MV-4-11 (cell line): ENCODE data around the gene ADGRB2.

Source experiments
- DNase-seq: peaks from one replicate; lab custom pipeline; 2025; lab: John Stamatoyannopoulos, UW

The ADGRB2 gene

GRCh38 chr1:31697369-31697984 is 66.7 kb downstream of the ADGRB2 start:
- DNase-seq, result no peak

GRCh38 chr1:31696242-31696641 is 67.9 kb downstream of the ADGRB2 start:
- no peak for DNase-seq

GRCh38 chr1:31695327-31695726 is 68.8 kb downstream of the ADGRB2 start:
- no peak for DNase-seq

GRCh38 chr1:31694964-31695313 is 69.2 kb downstream of the ADGRB2 start:
- DNase-seq, result no peak

GRCh38 chr1:31694069-31694963 is 69.8 kb downstream of the ADGRB2 start:
- no peak for DNase-seq

GRCh38 chr1:31693231-31693630 is 70.9 kb downstream of the ADGRB2 start:
- DNase-seq, result no peak

GRCh38 chr1:31691951-31692350 is 72.2 kb downstream of the ADGRB2 start:
- DNase-seq, result no peak

GRCh38 chr1:31691446-31691845 is 72.7 kb downstream of the ADGRB2 start:
- DNase-seq, result no peak

- DNase-seq, result no peak
Measured at GRCh38 chr1:31690921-31691320, 73.2 kb downstream of the ADGRB2 start.

- peak; percentile 15 for DNase-seq
Measured at GRCh38 chr1:31689854-31690253, 74.3 kb downstream of the ADGRB2 start.

GRCh38 chr1:31689379-31689778 is 74.8 kb downstream of the ADGRB2 start:
- no peak for DNase-seq

- no peak for DNase-seq
Measured at GRCh38 chr1:31688233-31688918, 75.8 kb downstream of the ADGRB2 start.

GRCh38 chr1:31687601-31688000 is 76.5 kb downstream of the ADGRB2 start:
- no peak for DNase-seq

- DNase-seq, result no peak
Measured at GRCh38 chr1:31685795-31686194, 78.3 kb downstream of the ADGRB2 start.

GRCh38 chr1:31683997-31684396 is 80.1 kb downstream of the ADGRB2 start:
- DNase-seq, result no peak

- DNase-seq, result no peak
Measured at GRCh38 chr1:31681415-31681814, 82.7 kb downstream of the ADGRB2 start.

GRCh38 chr1:31679676-31680230 is 84.4 kb downstream of the ADGRB2 start:
- no peak for DNase-seq

GRCh38 chr1:31679091-31679490 is 85.0 kb downstream of the ADGRB2 start:
- no peak for DNase-seq

- no peak for DNase-seq
Measured at GRCh38 chr1:31678681-31679080, 85.5 kb downstream of the ADGRB2 start.

- no peak for DNase-seq
Measured at GRCh38 chr1:31677949-31678348, 86.2 kb downstream of the ADGRB2 start.

GRCh38 chr1:31677401-31677800 is 86.7 kb downstream of the ADGRB2 start:
- DNase-seq, result no peak
